ENCODE measurements around the gene APOL5.

- TF ChIP-seq GATA2 (IDR thresholded peaks at IDR 0.05; ENCODE audit: low read depth, low read length) (no peak), GATA3 (IDR thresholded peaks at IDR 0.05; ENCODE audit: low read depth, low read length) (no peak)
Measured at GRCh38 chr22:35685731-35686130, 31.9 kb upstream of the APOL5 start.

Data from SH-SY5Y (cell line).